Measurements from ENCODE around the gene SLC5A1. TPM values are rescaled to one million over a fixed set of nuclear protein-coding genes. Genes with fewer than 3 reads are reported as not detected.
A peak's percentile ranks its signal among the peaks of the same experiment; 100 is the strongest.

The SLC5A1 gene
- polyA plus RNA-seq, 3 donors: not detected

- no peak overlapping the region for H3K27ac ChIP-seq (ENCODE audit: low read depth in 1 of 2, low read length in 2 of 2)
- H3K9me3 ChIP-seq (replicated peaks in 1 of 2; ENCODE audit: control insufficient read depth in 1 of 2, insufficient read depth in 1 of 2, low read length in 2 of 2): peaks cover 10 to 18% of the 10 kb centered on the region in 2 donors
- H3K4me3 Mint-ChIP-seq: no peak overlapping the region
- H3K27me3 Mint-ChIP-seq (ENCODE audit: low read depth in 3 of 3): peaks cover 8 to 13% (median 9%) of the 10 kb centered on the region in 3 donors
- H3K27me3 ChIP-seq (ENCODE audit: control insufficient read depth in 2 of 2, insufficient read depth in 2 of 2, low read length in 2 of 2): no peaks in the 10 kb centered on the region
- H2AFZ ChIP-seq (ENCODE audit: insufficient read depth, low read depth, low read length, poor library complexity, severe bottlenecking): no peak overlapping the region
- H3K36me3 ChIP-seq (replicated peaks in 1 of 2; ENCODE audit: control insufficient read depth in 1 of 2, insufficient read depth in 2 of 2, low read length in 2 of 2): no peaks in the 10 kb centered on the region
- no peak overlapping the region for H3K27ac Mint-ChIP-seq
- no peak overlapping the region for H3K4me3 ChIP-seq (replicated peaks in 1 of 3; ENCODE audit: low read depth in 2 of 3, low read length in 3 of 3)
- WGBS (ENCODE audit: insufficient coverage): no CpG with 5 or more reads among the region's 1 CpG
- no peak overlapping the region for H3K9ac ChIP-seq (ENCODE audit: insufficient read depth, low read length, poor library complexity, severe bottlenecking)
- H3K4me2 ChIP-seq (replicated peaks; ENCODE audit: extremely low read depth, low read length, poor library complexity, severe bottlenecking): no peak overlapping the region
- no peaks in the 10 kb centered on the region for H4K20me1 ChIP-seq (ENCODE audit: insufficient read depth, low read length)
- DNase-seq: no peak
- H3K79me2 ChIP-seq (ENCODE audit: insufficient read depth, low read length): no peaks in the 10 kb centered on the region
- no peaks in the 10 kb centered on the region for H3K4me1 ChIP-seq (ENCODE audit: control insufficient read depth in 1 of 2, insufficient read depth in 2 of 2, low read length in 2 of 2)
- no peaks in the 10 kb centered on the region for H3K36me3 Mint-ChIP-seq
- intact Hi-C loops (cut with micrococcal nuclease): no loop called here
- TF ChIP-seq CTCF (IDR thresholded peaks at IDR 0.05): no peak
- H3K4me1 Mint-ChIP-seq: peaks cover 3% of the 10 kb centered on the region
- peaks cover 9 to 42% (median 29%) of the 10 kb centered on the region in 7 donors for H3K9me3 Mint-ChIP-seq
These were observed 29.9 kb upstream of the SLC5A1 start for GRCh38 chr22:32013200-32013599.

GRCh38 chr22:32016081-32016480 lies 27.0 kb upstream of the SLC5A1 start:
- no peak overlapping the region for H3K4me3 Mint-ChIP-seq
- peaks cover 7 to 13% (median 9%) of the 10 kb centered on the region in 3 donors for H3K27me3 Mint-ChIP-seq (ENCODE audit: low read depth in 3 of 3)
- peaks cover 9 to 37% (median 28%) of the 10 kb centered on the region in 7 donors for H3K9me3 Mint-ChIP-seq
- Histone ChIP-seq H3K4me2 (replicated peaks; ENCODE audit: extremely low read depth, low read length, poor library complexity, severe bottlenecking) (no peak overlapping the region), H2AFZ (ENCODE audit: insufficient read depth, low read depth, low read length, poor library complexity, severe bottlenecking) (no peak overlapping the region), H3K4me3 (replicated peaks in 1 of 3; ENCODE audit: low read depth in 2 of 3, low read length in 3 of 3) (no peak overlapping the region), H4K20me1 (ENCODE audit: insufficient read depth, low read length) (no peaks in the 10 kb centered on the region), H3K36me3 (replicated peaks in 1 of 2; ENCODE audit: control insufficient read depth in 1 of 2, insufficient read depth in 2 of 2, low read length in 2 of 2) (no peaks in the 10 kb centered on the region), H3K9me3 (replicated peaks in 1 of 2; ENCODE audit: control insufficient read depth in 1 of 2, insufficient read depth in 1 of 2, low read length in 2 of 2) (peaks cover 10 to 18% of the 10 kb centered on the region in 2 donors), H3K4me1 (ENCODE audit: control insufficient read depth in 1 of 2, insufficient read depth in 2 of 2, low read length in 2 of 2) (no peaks in the 10 kb centered on the region), H3K27me3 (ENCODE audit: control insufficient read depth in 2 of 2, insufficient read depth in 2 of 2, low read length in 2 of 2) (no peaks in the 10 kb centered on the region), H3K9ac (ENCODE audit: insufficient read depth, low read length, poor library complexity, severe bottlenecking) (no peak overlapping the region), H3K79me2 (ENCODE audit: insufficient read depth, low read length) (no peaks in the 10 kb centered on the region), H3K27ac (ENCODE audit: low read depth in 1 of 2, low read length in 2 of 2) (no peak overlapping the region)
- TF ChIP-seq CTCF (IDR thresholded peaks at IDR 0.05): no peak
- 87% methylated on average over 4 of the region's 5 CpGs for WGBS (ENCODE audit: insufficient coverage)
- H3K4me1 Mint-ChIP-seq: peaks cover 3% of the 10 kb centered on the region
- no peaks in the 10 kb centered on the region for H3K36me3 Mint-ChIP-seq
- peak overlapping the region in 1 of 7 donors; percentile 26 for H3K27ac Mint-ChIP-seq
- no peak for DNase-seq
- intact Hi-C loops (cut with micrococcal nuclease): no loop called here

All from CD14-positive monocyte (primary cell).